SK-N-SH (cell line): ENCODE measurements around the gene NPAS3. TPM values are rescaled to one million over a fixed set of nuclear protein-coding genes. Genes with fewer than 3 reads are reported as not detected.

Experiments used
- CTCF ChIA-PET: fragments of 300-600, 350-600 bp; formaldehyde crosslinking; extraction: SDS; loops from one replicate; lab custom pipeline; 2021; lab: Yijun Ruan, JAX
- POLR2A ChIA-PET: fragments of 350-600 bp; sonication (Branson Sonifier 250); formaldehyde crosslinking; extraction: SDS; loops from one replicate; lab custom pipeline; 2020; ENCODE audit warnings: antibody characterized with exemption, inconsistent platforms; lab: Yijun Ruan, JAX
- DNase-seq: peaks from one replicate; pipeline ENCODE4 v3.0.0; 2012
- H2AFZ ChIP-seq: fragments of 200-600 bp; sonication (generic); 2 replicates; pipeline ENCODE4 v1.8.1; 2016; ENCODE audit warnings: antibody characterized with exemption, mild to moderate bottlenecking, low read depth
- H3F3A ChIP-seq: fragments of 200-600 bp; sonication (generic); replicated peaks from 2 replicates; pipeline ENCODE3; 2016; ENCODE audit warnings: antibody characterized with exemption, mild to moderate bottlenecking; ENCODE audit not compliant: insufficient read depth
- H3K27ac ChIP-seq, 2 experiments: fragments of 200-500 bp in 1 of 2; fragments of 200-600 bp in 1 of 2; sonication (Bioruptor generic) in 1 of 2; sonication (generic), shearing (Covaris generic) in 1 of 2; 2 replicates each; pipeline versions ENCODE4 v1.5.1 to v1.6.1; 2014 to 2016; ENCODE audit warnings: low read depth in 2 of 2, inconsistent platforms in 1 of 2, low read length in 1 of 2, mild to moderate bottlenecking in 1 of 2, mixed read lengths in 1 of 2
- H3K27me3 ChIP-seq: fragments of 200-600 bp; sonication (generic), shearing (Covaris generic); 2 replicates; pipeline ENCODE4 v1.6.1; 2016; ENCODE audit warnings: mixed run types; ENCODE audit not compliant: insufficient read depth
- H3K36me3 ChIP-seq, 2 experiments: fragments of 200-500 bp in 1 of 2; fragments of 200-600 bp in 1 of 2; sonication (Bioruptor generic) in 1 of 2; sonication (generic) in 1 of 2; replicated peaks in 1 of 2; 2 replicates each; pipeline versions ENCODE3 to v1.5.1; 2014 to 2016; ENCODE audit warnings: low read length in 1 of 2, mild to moderate bottlenecking in 1 of 2; ENCODE audit not compliant: insufficient read depth in 2 of 2, control insufficient read depth in 1 of 2
- H3K4me1 ChIP-seq, 2 experiments: fragments of 200-500 bp in 1 of 2; fragments of 200-600 bp in 1 of 2; sonication (Bioruptor generic) in 1 of 2; sonication (generic), shearing (Covaris generic) in 1 of 2; 2 replicates each; pipeline versions ENCODE4 v1.5.1 to v1.6.1; 2014 to 2016; ENCODE audit warnings: low read depth in 1 of 2, low read length in 1 of 2, mixed run types in 1 of 2; ENCODE audit not compliant: insufficient read depth in 2 of 2, control insufficient read depth in 1 of 2
- H3K4me2 ChIP-seq: fragments of 200-600 bp; sonication (generic), shearing (Covaris generic); 2 replicates; pipeline ENCODE4 v1.6.1; 2017; ENCODE audit warnings: mixed run types
- H3K4me3 ChIP-seq, 2 experiments: fragments of 200-500 bp in 1 of 2; fragments of 200-600 bp in 1 of 2; sonication (Bioruptor generic) in 1 of 2; sonication (generic), shearing (Covaris generic) in 1 of 2; 2 replicates each; pipeline versions ENCODE4 v1.5.1 to v1.8.1; 2014 to 2016; ENCODE audit warnings: low read depth in 2 of 2, inconsistent platforms in 1 of 2, low read length in 1 of 2, mild to moderate bottlenecking in 1 of 2, mixed read lengths in 1 of 2, moderate library complexity in 1 of 2
- H3K79me2 ChIP-seq: fragments of 200-600 bp; sonication (generic); 2 replicates; pipeline ENCODE4 v1.8.1; 2017; ENCODE audit warnings: mild to moderate bottlenecking; ENCODE audit not compliant: insufficient read depth
- H3K9ac ChIP-seq: fragments of 200-600 bp; sonication (generic); 2 replicates; pipeline ENCODE4 v1.6.1; 2017; ENCODE audit warnings: mixed run types
- H3K9me2 ChIP-seq: fragments of 200-600 bp; sonication (generic); 2 replicates; pipeline ENCODE4 v1.6.1; 2017; ENCODE audit warnings: mixed run types
- H3K9me3 ChIP-seq: fragments of 200-600 bp; sonication (generic); 2 replicates; pipeline ENCODE4 v1.6.1; 2017; ENCODE audit warnings: mixed run types, mild to moderate bottlenecking, moderate library complexity
- H4K20me1 ChIP-seq: fragments of 200-600 bp; sonication (generic); 2 replicates; pipeline ENCODE4 v1.6.1; 2017; ENCODE audit warnings: mild to moderate bottlenecking, mixed run types; ENCODE audit not compliant: insufficient read depth
- ELF1 ChIP-seq: IDR thresholded peaks from 2 replicates; pipeline ENCODE4 v1.4.0; 2012
- EZH2phosphoT487 ChIP-seq: fragments of 200-600 bp; sonication (generic); IDR thresholded peaks from 2 replicates; pipeline ENCODE4 v1.6.1; 2017; ENCODE audit warnings: low read depth, mixed run types, mild to moderate bottlenecking, antibody characterized with exemption, moderate library complexity, borderline replicate concordance
- FOXM1 ChIP-seq: IDR thresholded peaks from 2 replicates; pipeline ENCODE4 v1.4.0; 2012; ENCODE audit warnings: low read depth, mild to moderate bottlenecking
- GATA2 ChIP-seq: sonication (generic); formaldehyde crosslinking; IDR thresholded peaks from 2 replicates; pipeline ENCODE4 v1.5.0; 2020; ENCODE audit warnings: mild to moderate bottlenecking, missing genetic modification reagents
- JUND ChIP-seq: IDR thresholded peaks from 2 replicates; pipeline ENCODE4 v1.4.0; 2012
- MEF2A ChIP-seq: IDR thresholded peaks from 2 replicates; pipeline ENCODE4 v1.4.0; 2012; ENCODE audit warnings: low read depth, borderline replicate concordance
- RFX5 ChIP-seq: IDR thresholded peaks from 2 replicates; pipeline ENCODE4 v1.6.1; 2012; ENCODE audit warnings: mild to moderate bottlenecking, improper control_type of control experiment, low read length
- SMC3 ChIP-seq: IDR thresholded peaks from 2 replicates; pipeline ENCODE4 v1.6.1; 2012; ENCODE audit warnings: low read depth, low read length, improper control_type of control experiment
- TAF1 ChIP-seq: IDR thresholded peaks from 2 replicates; pipeline ENCODE4 v1.6.1; 2012; ENCODE audit warnings: low read depth, mild to moderate bottlenecking, low read length, moderate library complexity, borderline replicate concordance
- WGBS: methylation state at CpG from one replicate; pipeline ENCODE4 v1.1.6; 2017; ENCODE audit warnings: low lambda C conversion rate; 5-methylcytosine and 5-hydroxymethylcytosine counted together
- polyA plus RNA-seq, 3 experiments: library from polyadenylated mRNA; depleted of rRNA; stranded (reverse); fragments of >200 nt; gene quantifications; 2 replicates each; pipeline ENCODE4 v1.2.3, GENCODE V29; 2012
- TF ChIP-seq, protein P1 (sequence below): fragments of 200-600 bp; sonication (generic); IDR thresholded peaks from 2 replicates; pipeline ENCODE4 v1.6.1; 2017; ENCODE audit warnings: antibody characterized with exemption, mild to moderate bottlenecking, moderate library complexity
- TF ChIP-seq, protein P2 (sequence below): fragments of 150-350 bp; IDR thresholded peaks from 2 replicates; pipeline ENCODE4 v1.6.1; 2017; ENCODE audit warnings: antibody characterized with exemption, low read length, low read depth, borderline replicate concordance
- TF ChIP-seq, protein P3 (sequence below): IDR thresholded peaks from 2 replicates; pipeline ENCODE4 v1.4.0; 2012; ENCODE audit warnings: low read depth, borderline replicate concordance

The NPAS3 gene
- polyA plus RNA-seq, 1 of the 3 experiments (the other 2 are of a cell fraction), result 4.3 TPM

DNA sequence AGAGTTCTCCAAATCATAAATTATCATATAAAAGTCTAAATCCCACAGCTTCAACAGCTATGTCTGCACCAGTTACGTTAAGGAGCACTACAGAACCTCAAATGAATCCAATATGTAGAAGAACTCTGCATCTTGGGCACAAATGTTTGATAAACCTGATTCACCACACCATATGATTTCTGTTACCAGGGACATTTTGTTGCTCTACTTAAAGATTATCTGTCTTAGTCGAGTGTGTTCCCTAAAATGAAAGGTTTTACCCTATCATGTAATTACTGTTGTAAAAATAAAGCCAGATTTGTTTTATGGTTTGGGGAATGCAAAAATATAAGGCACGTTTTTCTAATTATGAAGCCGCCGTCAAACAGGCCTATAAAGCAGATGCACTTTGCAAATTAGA, 649.1 kb downstream of the NPAS3 start (continued):
- no peak for TF ChIP-seq EZH2phosphoT487

DNA sequence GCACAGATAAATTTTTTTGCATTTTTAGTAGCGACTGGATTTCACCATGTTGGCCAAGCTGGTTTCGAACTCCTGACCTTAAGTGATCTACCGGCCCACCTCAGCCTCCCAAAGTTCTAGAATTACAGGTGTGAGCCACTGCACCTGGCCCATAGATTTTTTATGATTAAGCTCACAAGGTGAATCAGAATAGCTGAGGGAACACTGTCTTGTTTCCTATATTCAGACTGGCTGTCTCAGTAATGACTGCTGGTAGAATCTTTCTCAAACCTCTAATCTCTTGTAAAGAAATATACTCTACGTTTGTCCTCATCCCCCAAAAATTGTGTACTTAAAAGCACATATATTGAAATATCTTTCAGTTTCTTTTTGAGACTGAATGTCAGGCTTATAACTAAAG, 650.1 kb downstream of the NPAS3 start:
- ChIA-PET CTCF (interaction anchor here (1.0 kb wide), 1 partner anchor 113 kb away, joined by 3 read pairs; no protein-coding TSS in a partner anchor), POLR2A (no interaction called here)
- Histone ChIP-seq H3K9me3 (no peaks in the 10 kb centered on the region), H3K27me3 (no peaks in the 10 kb centered on the region), H3K36me3 (no peaks in the 10 kb centered on the region), H3K4me2 (no peak overlapping the region), H3K9me2 (no peaks in the 10 kb centered on the region), H3K79me2 (no peaks in the 10 kb centered on the region), H3K27ac (no peak overlapping the region), H3K4me3 (no peak overlapping the region), H3F3A (no peaks in the 10 kb centered on the region), H3K9ac (no peak overlapping the region), H3K4me1 (peaks cover 0 to 7% of the 10 kb centered on the region in 2 experiments; a peak in 2 of 4 replicates), H4K20me1 (no peaks in the 10 kb centered on the region), H2AFZ (no peak overlapping the region; the same call in 1 of the 2 replicates)
- TF ChIP-seq MEF2A (no peak), ELF1 (no peak), GATA2 (CRISPR knock-in tag) (no peak), JUND (no peak), RFX5 (no peak), FOXM1 (no peak), SMC3 (no peak), TAF1 (no peak)
- TF ChIP-seq, protein P1, sequence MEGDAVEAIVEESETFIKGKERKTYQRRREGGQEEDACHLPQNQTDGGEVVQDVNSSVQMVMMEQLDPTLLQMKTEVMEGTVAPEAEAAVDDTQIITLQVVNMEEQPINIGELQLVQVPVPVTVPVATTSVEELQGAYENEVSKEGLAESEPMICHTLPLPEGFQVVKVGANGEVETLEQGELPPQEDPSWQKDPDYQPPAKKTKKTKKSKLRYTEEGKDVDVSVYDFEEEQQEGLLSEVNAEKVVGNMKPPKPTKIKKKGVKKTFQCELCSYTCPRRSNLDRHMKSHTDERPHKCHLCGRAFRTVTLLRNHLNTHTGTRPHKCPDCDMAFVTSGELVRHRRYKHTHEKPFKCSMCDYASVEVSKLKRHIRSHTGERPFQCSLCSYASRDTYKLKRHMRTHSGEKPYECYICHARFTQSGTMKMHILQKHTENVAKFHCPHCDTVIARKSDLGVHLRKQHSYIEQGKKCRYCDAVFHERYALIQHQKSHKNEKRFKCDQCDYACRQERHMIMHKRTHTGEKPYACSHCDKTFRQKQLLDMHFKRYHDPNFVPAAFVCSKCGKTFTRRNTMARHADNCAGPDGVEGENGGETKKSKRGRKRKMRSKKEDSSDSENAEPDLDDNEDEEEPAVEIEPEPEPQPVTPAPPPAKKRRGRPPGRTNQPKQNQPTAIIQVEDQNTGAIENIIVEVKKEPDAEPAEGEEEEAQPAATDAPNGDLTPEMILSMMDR, result no peak
- TF ChIP-seq, protein P2, sequence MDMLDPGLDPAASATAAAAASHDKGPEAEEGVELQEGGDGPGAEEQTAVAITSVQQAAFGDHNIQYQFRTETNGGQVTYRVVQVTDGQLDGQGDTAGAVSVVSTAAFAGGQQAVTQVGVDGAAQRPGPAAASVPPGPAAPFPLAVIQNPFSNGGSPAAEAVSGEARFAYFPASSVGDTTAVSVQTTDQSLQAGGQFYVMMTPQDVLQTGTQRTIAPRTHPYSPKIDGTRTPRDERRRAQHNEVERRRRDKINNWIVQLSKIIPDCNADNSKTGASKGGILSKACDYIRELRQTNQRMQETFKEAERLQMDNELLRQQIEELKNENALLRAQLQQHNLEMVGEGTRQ, result no peak
- TF ChIP-seq, protein P3, sequence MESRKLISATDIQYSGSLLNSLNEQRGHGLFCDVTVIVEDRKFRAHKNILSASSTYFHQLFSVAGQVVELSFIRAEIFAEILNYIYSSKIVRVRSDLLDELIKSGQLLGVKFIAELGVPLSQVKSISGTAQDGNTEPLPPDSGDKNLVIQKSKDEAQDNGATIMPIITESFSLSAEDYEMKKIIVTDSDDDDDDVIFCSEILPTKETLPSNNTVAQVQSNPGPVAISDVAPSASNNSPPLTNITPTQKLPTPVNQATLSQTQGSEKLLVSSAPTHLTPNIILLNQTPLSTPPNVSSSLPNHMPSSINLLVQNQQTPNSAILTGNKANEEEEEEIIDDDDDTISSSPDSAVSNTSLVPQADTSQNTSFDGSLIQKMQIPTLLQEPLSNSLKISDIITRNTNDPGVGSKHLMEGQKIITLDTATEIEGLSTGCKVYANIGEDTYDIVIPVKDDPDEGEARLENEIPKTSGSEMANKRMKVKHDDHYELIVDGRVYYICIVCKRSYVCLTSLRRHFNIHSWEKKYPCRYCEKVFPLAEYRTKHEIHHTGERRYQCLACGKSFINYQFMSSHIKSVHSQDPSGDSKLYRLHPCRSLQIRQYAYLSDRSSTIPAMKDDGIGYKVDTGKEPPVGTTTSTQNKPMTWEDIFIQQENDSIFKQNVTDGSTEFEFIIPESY, result no peak
- no peak for DNase-seq
- 85% methylated on average over 4 of the region's 4 CpGs for WGBS
